Activated T-cell treated with anti-CD3 and anti-CD28 coated beads, Interleukin-2, amount 50 U/mL, for 24 hours (primary cell): ENCODE results near the gene CPSF7.
"Not testable (repeated sequence)": the region's sequence is repeated elsewhere in the genome, so short reads cannot be mapped to it uniquely, and the experiment has no call there.

Source experiments
- DNase-seq: peaks from one replicate; pipeline ENCODE4 v3.0.0-alpha.2; 2020
- H3K27ac Mint-ChIP-seq: 2 replicates; pipeline ENCODE4 v1.8.0; 2020; ENCODE audit warnings: mild to moderate bottlenecking, mixed read lengths
- H3K27me3 Mint-ChIP-seq: 2 replicates; pipeline ENCODE4 v1.8.0; 2020; ENCODE audit warnings: mixed read lengths
- H3K36me3 Mint-ChIP-seq: 2 replicates; pipeline ENCODE4 v1.8.0; 2020; ENCODE audit warnings: low read depth, mixed read lengths
- H3K4me1 Mint-ChIP-seq: 2 replicates; pipeline ENCODE4 v1.8.0; 2020; ENCODE audit warnings: low read depth, mixed read lengths
- H3K4me3 Mint-ChIP-seq: 2 replicates; pipeline ENCODE4 v1.8.0; 2020; ENCODE audit warnings: mild to moderate bottlenecking, moderate library complexity, mixed read lengths
- H3K9me3 Mint-ChIP-seq: 2 replicates; pipeline ENCODE4 v1.8.0; 2020; ENCODE audit warnings: mixed read lengths

The CPSF7 gene

DNA sequence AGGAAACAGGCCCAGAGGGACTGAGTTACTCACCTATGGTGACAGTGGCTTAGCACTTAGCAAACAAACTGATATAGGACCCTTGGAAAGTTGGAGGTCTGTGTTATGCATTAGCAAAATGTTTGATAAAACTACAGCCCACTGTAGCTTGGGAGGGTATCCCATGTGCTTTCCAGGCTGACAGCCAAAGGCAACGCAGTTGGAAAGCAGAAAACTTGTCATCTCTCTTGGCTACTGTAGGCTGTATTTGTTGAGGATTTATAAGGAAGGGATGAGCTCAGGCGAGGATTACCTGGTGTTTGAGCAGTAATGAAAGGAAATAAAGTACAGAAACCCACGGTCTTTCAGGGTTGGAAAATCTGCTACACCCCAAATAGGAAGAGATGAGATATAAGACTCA lies 23.9 kb upstream of the CPSF7 start:
- peaks cover 6% of the 10 kb centered on the region for H3K4me1 Mint-ChIP-seq
- H3K4me3 Mint-ChIP-seq, result no peak overlapping the region
- no peaks in the 10 kb centered on the region for H3K27me3 Mint-ChIP-seq
- H3K36me3 Mint-ChIP-seq, result peaks cover 66% of the 10 kb centered on the region
- no peaks in the 10 kb centered on the region for H3K9me3 Mint-ChIP-seq
- DNase-seq, result no peak
- no peak overlapping the region for H3K27ac Mint-ChIP-seq

DNA sequence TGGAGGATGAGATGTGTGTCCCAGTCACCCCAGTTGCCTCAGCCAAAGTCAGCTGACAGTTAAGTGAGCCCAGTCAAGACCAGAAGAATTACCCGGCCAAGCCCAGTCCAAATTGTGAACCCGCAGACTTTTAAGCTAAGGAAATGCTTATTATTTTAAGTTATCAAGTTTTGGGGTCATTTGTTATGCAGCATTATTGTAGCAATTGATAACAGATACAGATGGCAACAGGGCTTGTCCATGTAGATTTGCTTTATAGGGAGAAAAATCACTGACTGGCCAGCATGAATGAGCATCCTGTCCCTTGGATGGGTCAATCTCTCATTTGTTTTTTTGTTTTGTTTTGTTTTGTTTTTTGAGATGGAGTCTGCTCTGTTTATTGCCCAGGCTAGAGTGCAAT lies 23.1 kb upstream of the CPSF7 start:
- Mint-ChIP-seq H3K9me3 (no peaks in the 10 kb centered on the region), H3K4me3 (no peak overlapping the region), H3K36me3 (peaks cover 75% of the 10 kb centered on the region), H3K27ac (no peak overlapping the region), H3K27me3 (no peaks in the 10 kb centered on the region), H3K4me1 (peaks cover 13% of the 10 kb centered on the region)
- no peak for DNase-seq

DNA sequence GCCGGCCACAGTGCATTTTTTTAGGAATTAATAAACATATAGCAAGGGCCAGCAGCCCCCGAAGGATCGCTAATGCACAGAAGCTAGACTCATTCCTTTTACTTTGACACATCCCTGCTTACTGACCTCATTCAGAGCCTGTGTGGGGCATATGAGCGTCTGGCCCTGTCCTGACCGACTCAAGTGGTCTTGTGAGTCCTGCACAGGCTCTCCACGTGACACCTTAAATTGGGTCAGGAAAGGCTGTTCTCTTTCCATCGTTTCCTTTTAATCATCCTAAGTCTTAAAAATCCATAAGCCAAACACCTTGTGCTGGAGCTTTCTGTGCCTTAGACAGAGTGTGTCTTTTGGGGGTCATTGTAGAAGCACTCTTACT lies 18.8 kb upstream of the CPSF7 start:
- Mint-ChIP-seq H3K27me3 (no peaks in the 10 kb centered on the region), H3K4me1 (peaks cover 36% of the 10 kb centered on the region), H3K27ac (peak overlapping the region; percentile 93), H3K9me3 (no peaks in the 10 kb centered on the region), H3K36me3 (peaks cover 87% of the 10 kb centered on the region), H3K4me3 (no peak overlapping the region)
- DNase-seq, result no peak

DNA sequence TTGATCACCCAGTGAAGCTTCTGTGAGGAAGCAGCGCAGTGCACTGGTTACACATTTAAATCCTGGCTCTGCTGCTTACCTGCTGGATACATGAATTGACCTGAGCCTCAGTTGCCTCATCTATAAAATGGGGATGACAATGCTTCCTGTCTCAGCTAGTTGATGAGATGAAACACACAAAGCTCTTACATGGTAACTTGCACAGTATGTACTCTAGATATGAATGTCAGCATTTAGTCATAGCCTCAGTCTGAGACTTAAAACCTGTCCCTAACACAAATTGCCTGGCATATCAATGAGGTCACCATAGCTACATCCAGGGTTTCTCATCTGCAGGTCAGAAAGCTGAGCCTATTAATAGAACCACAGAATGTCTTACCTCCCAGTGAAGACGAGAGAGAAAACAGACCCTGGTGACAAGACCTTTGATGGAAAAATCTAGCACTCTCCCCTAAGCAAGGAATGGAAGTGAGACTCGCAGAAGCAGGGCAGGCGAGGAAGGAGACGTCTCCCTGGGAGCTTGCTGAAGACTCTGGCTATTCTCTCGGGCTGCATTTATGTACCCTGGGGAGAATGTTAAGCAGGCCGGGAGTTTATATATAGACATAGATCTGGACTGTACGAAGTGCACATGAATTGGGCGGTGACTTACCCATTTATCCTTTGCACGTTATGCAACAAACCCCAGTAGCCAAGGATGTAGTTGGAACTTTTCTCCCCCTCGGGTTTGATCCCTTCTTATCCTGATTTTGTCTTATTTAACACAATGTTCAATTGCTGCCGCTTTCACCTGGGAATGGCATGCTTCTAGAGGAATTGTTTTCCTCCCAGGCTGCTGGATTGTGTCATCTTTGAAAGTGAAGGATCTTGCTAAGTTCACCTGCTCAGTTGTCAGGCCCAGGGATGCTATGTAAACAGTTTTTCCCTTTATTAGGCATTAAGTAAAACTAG lies 18.1 kb upstream of the CPSF7 start:
- H3K4me1 Mint-ChIP-seq, result peaks cover 42% of the 10 kb centered on the region
- no peaks in the 10 kb centered on the region for H3K9me3 Mint-ChIP-seq
- H3K36me3 Mint-ChIP-seq, result peaks cover 89% of the 10 kb centered on the region
- no peaks in the 10 kb centered on the region for H3K27me3 Mint-ChIP-seq
- no peak overlapping the region for H3K4me3 Mint-ChIP-seq
- no peak for DNase-seq
- peak overlapping the region; percentile 93 for H3K27ac Mint-ChIP-seq

DNA sequence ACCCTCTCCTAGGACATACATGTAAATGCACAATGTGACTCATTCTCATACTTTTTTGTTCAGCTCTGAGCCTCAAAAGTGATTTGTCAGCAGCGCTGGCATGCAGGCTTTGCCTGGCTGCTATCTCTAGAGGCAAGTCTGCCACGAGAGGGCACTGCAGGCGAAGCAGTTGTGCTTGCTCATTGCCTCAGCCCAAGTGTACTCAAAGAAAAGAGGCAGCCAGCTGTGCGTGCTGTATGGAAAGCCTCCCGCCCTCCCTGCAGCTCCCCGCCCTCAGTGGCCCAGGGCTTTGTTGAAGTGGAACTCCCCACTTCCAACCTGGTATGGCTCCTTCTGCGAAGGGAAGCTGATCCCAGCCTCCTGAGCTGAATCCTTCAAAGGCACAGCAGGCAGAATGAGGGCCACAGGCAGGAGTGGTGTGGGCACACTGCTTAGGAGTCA lies 16.5 kb upstream of the CPSF7 start:
- Mint-ChIP-seq H3K4me1 (peaks cover 49% of the 10 kb centered on the region), H3K27me3 (no peaks in the 10 kb centered on the region), H3K27ac (peak overlapping the region; percentile 78), H3K36me3 (peaks cover 97% of the 10 kb centered on the region), H3K4me3 (no peak overlapping the region), H3K9me3 (no peaks in the 10 kb centered on the region)
- peak; percentile 82 for DNase-seq

DNA sequence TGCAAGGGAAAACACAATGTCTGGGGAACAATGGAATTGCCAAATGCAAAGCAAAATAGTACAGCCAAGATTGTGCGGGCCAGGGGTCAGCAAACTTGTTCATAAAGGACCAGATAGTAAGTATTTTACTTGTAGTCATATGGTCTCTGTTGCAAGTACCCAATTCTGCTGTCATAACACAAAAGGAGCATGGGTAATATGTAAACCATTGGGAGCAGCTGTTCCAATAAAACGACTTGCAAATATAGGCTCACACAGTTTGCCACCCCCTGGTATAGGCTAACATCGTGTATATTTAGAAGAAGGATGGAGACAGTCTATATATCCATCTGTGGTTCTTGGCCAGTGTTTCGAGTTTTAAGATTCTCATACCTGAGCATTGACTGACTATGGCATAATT lies 15.7 kb upstream of the CPSF7 start:
- Mint-ChIP-seq H3K27ac (peak overlapping the region; percentile 78), H3K4me1 (peaks cover 49% of the 10 kb centered on the region), H3K4me3 (no peak overlapping the region), H3K27me3 (no peaks in the 10 kb centered on the region), H3K36me3 (peaks cover 97% of the 10 kb centered on the region), H3K9me3 (no peaks in the 10 kb centered on the region)
- no peak for DNase-seq

DNA sequence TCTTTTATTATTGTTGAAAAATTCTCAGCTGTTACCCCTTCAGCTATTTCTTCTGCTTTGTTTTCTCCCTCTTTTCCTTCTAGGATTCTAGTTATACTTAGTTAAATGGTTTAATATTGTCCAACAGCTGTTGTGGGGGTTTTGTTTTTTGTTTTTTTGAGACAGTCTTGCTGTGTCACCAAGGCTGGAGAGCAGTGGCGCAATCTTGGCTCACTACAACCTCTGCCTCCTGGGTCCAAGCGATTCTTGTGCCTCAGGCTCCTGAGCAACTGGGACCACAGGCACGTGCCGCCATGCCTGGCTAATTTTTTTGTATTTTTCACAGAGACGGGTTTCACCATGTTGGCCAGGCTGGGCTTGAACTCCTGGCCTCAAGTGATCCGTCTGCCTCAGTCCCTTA lies 12.8 kb upstream of the CPSF7 start:
- Mint-ChIP-seq H3K27me3 (no peaks in the 10 kb centered on the region), H3K27ac (peak overlapping the region; percentile 78), H3K9me3 (no peaks in the 10 kb centered on the region), H3K4me3 (no peak overlapping the region), H3K4me1 (peaks cover 33% of the 10 kb centered on the region), H3K36me3 (peaks cover 98% of the 10 kb centered on the region)
- DNase-seq, result no peak

DNA sequence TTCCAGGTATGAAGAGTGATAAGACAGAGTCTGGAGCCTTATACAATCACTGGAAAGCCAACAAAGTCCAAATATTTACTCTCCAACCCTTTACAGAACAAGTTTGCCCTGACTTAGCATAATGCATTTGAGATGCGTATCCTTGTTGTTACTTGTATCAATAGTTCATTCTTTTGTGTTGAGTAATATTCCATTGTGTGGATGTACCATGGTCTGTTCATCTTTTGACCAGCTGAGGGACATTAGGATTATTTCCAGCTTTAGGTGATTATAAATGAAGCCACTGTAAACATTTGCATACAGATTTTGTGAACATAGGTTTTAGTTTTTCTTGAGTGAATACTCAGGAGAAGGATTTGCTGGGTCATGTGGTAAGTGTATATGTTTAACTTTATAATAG lies 9.8 kb upstream of the CPSF7 start:
- DNase-seq, result no peak
- H3K9me3 Mint-ChIP-seq, result no peaks in the 10 kb centered on the region
- peaks cover 92% of the 10 kb centered on the region for H3K36me3 Mint-ChIP-seq
- no peak overlapping the region for H3K4me3 Mint-ChIP-seq
- peaks cover 30% of the 10 kb centered on the region for H3K4me1 Mint-ChIP-seq
- no peaks in the 10 kb centered on the region for H3K27me3 Mint-ChIP-seq
- peak overlapping the region; percentile 22 for H3K27ac Mint-ChIP-seq

DNA sequence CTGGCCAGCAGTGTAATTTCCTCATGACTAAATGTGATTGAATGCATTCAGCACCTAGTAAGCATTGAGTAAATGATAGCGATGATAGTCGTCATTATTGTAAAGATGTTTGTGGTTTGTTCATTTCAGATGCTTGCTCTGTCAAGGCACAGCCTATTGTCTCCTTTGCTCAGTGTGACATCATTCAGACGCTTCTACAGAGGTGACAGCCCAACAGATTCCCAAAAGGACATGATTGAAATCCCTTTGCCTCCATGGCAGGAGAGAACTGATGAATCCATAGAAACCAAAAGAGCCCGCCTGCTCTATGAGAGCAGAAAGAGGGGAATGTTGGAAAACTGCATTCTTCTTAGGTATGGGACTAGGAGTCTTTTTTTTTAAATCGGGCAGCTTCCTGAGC lies 7.7 kb upstream of the CPSF7 start:
- Mint-ChIP-seq H3K9me3 (no peaks in the 10 kb centered on the region), H3K27ac (peak overlapping the region; percentile 9), H3K27me3 (no peaks in the 10 kb centered on the region), H3K4me1 (peaks cover 38% of the 10 kb centered on the region), H3K36me3 (peaks cover 83% of the 10 kb centered on the region), H3K4me3 (no peak overlapping the region)
- no peak for DNase-seq

DNA sequence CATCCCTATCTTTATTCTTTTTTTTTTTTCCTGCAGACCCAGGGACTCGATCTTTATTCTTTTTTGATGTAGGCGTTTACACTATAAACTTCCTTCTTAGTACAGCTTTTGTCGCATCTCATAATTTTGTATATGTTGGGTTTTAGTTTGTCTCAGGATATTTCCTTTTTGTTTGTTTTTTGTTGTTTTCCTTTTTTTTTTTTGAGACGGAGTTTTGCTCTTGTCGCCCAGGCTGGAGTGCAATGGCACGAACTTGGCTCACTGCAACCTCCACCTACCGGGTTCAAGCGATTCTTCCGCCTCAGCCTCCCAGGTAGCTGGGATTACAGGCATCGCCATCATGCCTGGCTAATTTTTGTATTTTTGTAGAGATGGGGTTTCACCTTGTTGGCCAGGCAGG lies 1.1 kb upstream of the CPSF7 start:
- peak overlapping the region; percentile 97 for H3K4me3 Mint-ChIP-seq

DNA sequence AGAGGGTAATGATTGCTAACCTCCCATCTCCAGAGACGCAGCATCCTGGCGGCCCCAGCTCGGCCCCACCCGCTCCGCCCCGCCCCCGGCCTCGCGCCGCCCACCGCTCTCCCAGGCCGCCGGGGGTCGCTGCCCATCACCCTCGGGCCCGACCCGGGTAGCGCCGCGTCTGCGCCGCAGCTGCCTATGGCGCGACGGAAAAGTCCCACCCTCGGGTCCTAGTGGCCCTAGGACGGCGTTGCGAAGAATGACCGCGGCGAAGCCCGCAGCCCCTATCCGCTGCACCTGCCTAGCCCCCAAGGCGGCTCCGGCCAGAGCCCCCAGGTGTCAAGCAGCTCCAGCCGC lies 457 bp downstream of the CPSF7 start:
- Mint-ChIP-seq H3K27ac (peak overlapping the region; percentile 99), H3K27me3 (no peaks in the 10 kb centered on the region), H3K9me3 (no peaks in the 10 kb centered on the region), H3K4me1 (peaks cover 71% of the 10 kb centered on the region), H3K4me3 (peak overlapping the region; percentile 97), H3K36me3 (peaks cover 84% of the 10 kb centered on the region)
- peak; percentile 83 for DNase-seq

More for the DNA sequence above, 1.1 kb upstream of the CPSF7 start:
- Mint-ChIP-seq H3K27ac (peak overlapping the region; percentile 99), H3K4me1 (peaks cover 67% of the 10 kb centered on the region), H3K36me3 (peaks cover 78% of the 10 kb centered on the region)
- H3K27me3 Mint-ChIP-seq, DNase-seq, H3K9me3 Mint-ChIP-seq: not testable (repeated sequence)

DNA sequence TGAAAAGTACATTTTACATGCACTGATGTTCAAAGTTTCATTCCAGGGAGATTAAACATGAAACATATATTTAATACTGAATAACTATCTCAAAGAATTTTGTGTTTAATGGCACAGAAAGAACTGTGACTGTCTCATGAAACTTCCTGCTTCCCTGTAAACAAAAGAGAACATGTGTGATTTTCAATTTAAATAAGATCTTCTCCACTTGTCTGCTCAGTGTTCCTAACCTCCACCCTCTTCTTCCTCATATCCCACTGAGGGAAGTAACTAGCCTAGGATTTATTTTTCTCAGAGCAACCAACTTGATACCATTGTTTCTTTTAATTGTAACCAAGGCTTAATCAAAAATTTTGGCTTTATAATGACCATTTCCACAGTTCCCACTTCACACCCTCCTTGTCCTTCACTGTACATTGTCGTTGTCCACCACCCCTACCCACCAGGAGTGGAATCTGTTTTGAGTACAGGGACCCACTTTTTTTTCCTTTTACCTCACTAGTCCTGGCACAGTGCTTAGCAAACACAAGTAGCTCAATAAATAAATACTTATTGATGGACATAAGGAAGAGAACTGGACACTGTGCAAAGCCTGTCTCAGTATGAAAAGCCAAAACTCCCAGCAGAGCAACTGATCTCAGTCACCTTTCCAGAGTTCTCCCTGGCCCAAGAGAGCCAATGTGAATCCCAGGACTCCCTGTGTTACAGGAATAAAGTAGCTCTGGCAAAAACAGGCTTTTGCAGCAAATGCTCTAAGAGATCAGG lies 4.2 kb downstream of the CPSF7 start:
- peak overlapping the region; percentile 79 for H3K27ac Mint-ChIP-seq
- peaks cover 67% of the 10 kb centered on the region for H3K4me1 Mint-ChIP-seq
- no peak for DNase-seq
- H3K4me3 Mint-ChIP-seq, result no peak overlapping the region
- no peaks in the 10 kb centered on the region for H3K9me3 Mint-ChIP-seq
- H3K36me3 Mint-ChIP-seq, result peaks cover 97% of the 10 kb centered on the region
- H3K27me3 Mint-ChIP-seq, result no peaks in the 10 kb centered on the region

DNA sequence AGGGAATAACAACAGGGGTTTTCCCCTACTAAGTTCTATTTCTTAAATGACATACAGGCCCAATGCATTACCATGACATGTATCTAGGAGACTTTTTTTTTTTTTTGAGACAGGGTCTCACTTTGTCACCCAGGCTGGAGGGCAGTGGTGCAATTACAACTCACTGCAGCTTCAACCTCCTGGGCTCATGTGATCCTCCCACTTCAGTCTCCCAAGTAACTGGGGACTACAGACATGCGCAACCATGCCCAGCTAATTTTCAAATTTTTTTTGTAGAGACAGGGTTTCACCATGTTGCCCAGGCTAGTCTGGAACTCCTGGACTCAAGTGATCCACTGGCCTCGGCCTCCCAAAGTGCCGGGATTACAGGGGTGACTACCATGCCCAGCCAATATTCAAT lies 7.5 kb downstream of the CPSF7 start:
- H3K4me3 Mint-ChIP-seq, result no peak overlapping the region
- peak overlapping the region; percentile 44 for H3K27ac Mint-ChIP-seq
- peaks cover 81% of the 10 kb centered on the region for H3K4me1 Mint-ChIP-seq
- no peaks in the 10 kb centered on the region for H3K9me3 Mint-ChIP-seq
- peaks cover 98% of the 10 kb centered on the region for H3K36me3 Mint-ChIP-seq
- H3K27me3 Mint-ChIP-seq, result no peaks in the 10 kb centered on the region
- DNase-seq, result no peak

DNA sequence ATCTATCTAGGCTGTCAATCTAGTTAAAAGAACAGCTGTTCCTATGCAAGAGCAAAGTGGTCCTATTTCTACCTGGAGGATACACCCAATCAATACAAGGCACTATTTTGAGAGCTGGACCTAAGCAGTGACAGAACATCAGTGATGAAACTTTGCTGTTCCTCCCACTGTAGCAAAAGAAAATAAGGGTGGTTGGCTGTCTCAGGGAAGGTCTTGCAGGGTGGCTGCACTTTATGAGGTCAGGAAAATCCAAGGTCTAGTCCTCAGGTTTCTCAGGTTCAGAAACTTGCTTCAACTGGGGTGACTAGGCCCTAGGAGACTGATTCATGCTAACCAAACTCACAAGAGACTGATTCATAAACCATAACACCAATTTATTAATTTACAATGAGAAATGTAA lies 11.6 kb downstream of the CPSF7 start:
- DNase-seq, result no peak
- peaks cover 97% of the 10 kb centered on the region for H3K36me3 Mint-ChIP-seq
- H3K9me3 Mint-ChIP-seq, result no peaks in the 10 kb centered on the region
- H3K4me1 Mint-ChIP-seq, result peaks cover 63% of the 10 kb centered on the region
- no peaks in the 10 kb centered on the region for H3K27me3 Mint-ChIP-seq
- no peak overlapping the region for H3K4me3 Mint-ChIP-seq
- peak overlapping the region; percentile 85 for H3K27ac Mint-ChIP-seq

DNA sequence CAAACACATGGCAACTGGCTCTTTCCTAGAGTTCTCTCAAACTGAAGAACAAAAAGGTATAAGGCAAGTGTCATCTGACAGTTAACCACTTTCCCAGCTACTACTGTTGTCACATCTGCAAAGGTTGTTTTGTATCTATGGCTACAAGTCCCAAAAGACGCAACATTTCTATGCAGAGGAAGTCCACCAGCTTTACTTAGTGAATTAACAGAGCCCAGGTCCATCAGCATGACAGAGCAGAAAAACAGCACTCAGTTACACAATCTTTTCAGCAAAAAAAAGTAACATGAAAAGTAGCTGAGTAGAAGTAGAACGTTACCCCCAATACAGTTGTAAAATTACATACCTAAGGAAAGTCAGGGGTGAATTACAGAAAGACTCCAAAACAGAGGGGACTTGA lies 12.1 kb downstream of the CPSF7 start:
- Mint-ChIP-seq H3K9me3 (no peaks in the 10 kb centered on the region), H3K4me3 (no peak overlapping the region), H3K27ac (peak overlapping the region; percentile 85), H3K27me3 (no peaks in the 10 kb centered on the region), H3K4me1 (peaks cover 62% of the 10 kb centered on the region), H3K36me3 (peaks cover 98% of the 10 kb centered on the region)
- DNase-seq, result no peak
